DND-41 (cell line): Measurements from ENCODE around the gene SGMS1.

Source experiments
- EZH2 ChIP-seq: IDR thresholded peaks from 3 replicates; pipeline ENCODE4 v1.6.1; 2012; ENCODE audit warnings: borderline replicate concordance, low read depth, mild to moderate bottlenecking, moderate library complexity, low read length, inconsistent platforms; ENCODE audit not compliant: severe bottlenecking
- TF ChIP-seq, protein P1 (sequence below): IDR thresholded peaks from 2 replicates; pipeline ENCODE4 v1.5.1; 2012; ENCODE audit warnings: borderline replicate concordance, low read length, moderate library complexity, mild to moderate bottlenecking; ENCODE audit not compliant: poor library complexity, severe bottlenecking; ENCODE audit errors: extremely low read depth

GRCh38 chr10:50540826-50541122, 83.0 kb downstream of the SGMS1 start:
- TF ChIP-seq, protein P1, sequence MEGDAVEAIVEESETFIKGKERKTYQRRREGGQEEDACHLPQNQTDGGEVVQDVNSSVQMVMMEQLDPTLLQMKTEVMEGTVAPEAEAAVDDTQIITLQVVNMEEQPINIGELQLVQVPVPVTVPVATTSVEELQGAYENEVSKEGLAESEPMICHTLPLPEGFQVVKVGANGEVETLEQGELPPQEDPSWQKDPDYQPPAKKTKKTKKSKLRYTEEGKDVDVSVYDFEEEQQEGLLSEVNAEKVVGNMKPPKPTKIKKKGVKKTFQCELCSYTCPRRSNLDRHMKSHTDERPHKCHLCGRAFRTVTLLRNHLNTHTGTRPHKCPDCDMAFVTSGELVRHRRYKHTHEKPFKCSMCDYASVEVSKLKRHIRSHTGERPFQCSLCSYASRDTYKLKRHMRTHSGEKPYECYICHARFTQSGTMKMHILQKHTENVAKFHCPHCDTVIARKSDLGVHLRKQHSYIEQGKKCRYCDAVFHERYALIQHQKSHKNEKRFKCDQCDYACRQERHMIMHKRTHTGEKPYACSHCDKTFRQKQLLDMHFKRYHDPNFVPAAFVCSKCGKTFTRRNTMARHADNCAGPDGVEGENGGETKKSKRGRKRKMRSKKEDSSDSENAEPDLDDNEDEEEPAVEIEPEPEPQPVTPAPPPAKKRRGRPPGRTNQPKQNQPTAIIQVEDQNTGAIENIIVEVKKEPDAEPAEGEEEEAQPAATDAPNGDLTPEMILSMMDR = no peak
- no peak for TF ChIP-seq EZH2
